Fibroblast of lung (primary cell): Measurements from ENCODE around the gene SPTBN1. TPM values are rescaled to one million over a fixed set of nuclear protein-coding genes. Genes with fewer than 3 reads are reported as not detected.
A peak's percentile ranks its signal among the peaks of the same experiment; 100 is the strongest.

Experiments used
- DNase-seq, 2 donors: peaks; one replicate each; pipeline versions ENCODE4 v3.0.0 to v3.0.0-alpha.2; 2010; ENCODE audit warnings: low read depth in 2 of 2
- H2AFZ ChIP-seq: 2 replicates; pipeline ENCODE4 v1.5.1; 2012; ENCODE audit warnings: low read length, control low read depth, inconsistent platforms
- H3K27ac ChIP-seq: 2 replicates; pipeline ENCODE4 v1.5.1; 2011; ENCODE audit warnings: low read length, control low read depth; ENCODE audit not compliant: insufficient read depth
- H3K27me3 ChIP-seq: 2 replicates; pipeline ENCODE4 v1.5.1; 2011; ENCODE audit warnings: mild to moderate bottlenecking, low read length; ENCODE audit not compliant: control insufficient read depth, insufficient read depth
- H3K36me3 ChIP-seq: 2 replicates; pipeline ENCODE4 v1.5.1; 2011; ENCODE audit warnings: low read length; ENCODE audit not compliant: control insufficient read depth, insufficient read depth
- H3K4me1 ChIP-seq: 2 replicates; pipeline ENCODE4 v1.5.1; 2011; ENCODE audit warnings: low read length; ENCODE audit not compliant: control insufficient read depth, insufficient read depth; ENCODE audit errors: extremely low read depth
- H3K4me2 ChIP-seq: 2 replicates; pipeline ENCODE4 v1.5.1; 2011; ENCODE audit warnings: low read length, control low read depth; ENCODE audit not compliant: insufficient read depth; ENCODE audit errors: extremely low read depth
- H3K4me3 ChIP-seq, 4 experiments: fragments of 200-600 bp in 1 of 4; sonication (generic) in 1 of 4; replicated peaks in 1 of 4; 2 replicates each; pipeline ENCODE4 v1.5.1; 2011 to 2016; ENCODE audit warnings: low read length in 4 of 4, low read depth in 3 of 4, mild to moderate bottlenecking in 3 of 4, control low read depth in 2 of 4, inconsistent platforms in 1 of 4, mixed read lengths in 1 of 4; ENCODE audit not compliant: insufficient read depth in 1 of 4; ENCODE audit errors: control extremely low read depth in 1 of 4
- H3K79me2 ChIP-seq: 2 replicates; pipeline ENCODE4 v1.5.1; 2012; ENCODE audit warnings: mild to moderate bottlenecking, low read length, inconsistent platforms; ENCODE audit not compliant: control insufficient read depth, insufficient read depth
- H3K9ac ChIP-seq: 2 replicates; pipeline ENCODE4 v1.5.1; 2011; ENCODE audit warnings: mild to moderate bottlenecking, low read length, control low read depth; ENCODE audit not compliant: insufficient read depth
- H3K9me3 ChIP-seq: 2 replicates; pipeline ENCODE4 v1.5.1; 2012; ENCODE audit warnings: low read depth, low read length; ENCODE audit not compliant: control insufficient read depth, insufficient read depth
- H4K20me1 ChIP-seq: 2 replicates; pipeline ENCODE4 v1.5.1; 2011; ENCODE audit warnings: low read length; ENCODE audit not compliant: control insufficient read depth, insufficient read depth; ENCODE audit errors: extremely low read depth
- EZH2 ChIP-seq: IDR thresholded peaks from 2 replicates; pipeline ENCODE4 v1.5.1; 2012; ENCODE audit warnings: low read length, control low read depth, mild to moderate bottlenecking; ENCODE audit errors: missing control alignments
- polyA plus RNA-seq, 2 donors: library from polyadenylated mRNA; depleted of rRNA in 1 of 2; stranded (reverse) in 1 of 2; unstranded in 1 of 2; fragments of >200 nt; gene quantifications; 2 replicates each; pipeline ENCODE4 v1.2.1, GENCODE V29; 2011 to 2012; ENCODE audit warnings: missing spikeins in 1 of 2
- total RNA-seq: library from RNA; depleted of rRNA; stranded (reverse); fragments of >200 nt; gene quantifications from 2 replicates; pipeline ENCODE4 v1.2.1, GENCODE V29; 2014
- TF ChIP-seq, protein P1 (sequence below), 2 donors: IDR thresholded peaks in 1 of 2; conservative IDR thresholded peaks in 1 of 2; 1 replicate in 1 of 2; 2 replicates in 1 of 2; pipeline ENCODE4 v1.5.1; 2011 to 2012; ENCODE audit warnings: low read length in 2 of 2, control low read depth in 1 of 2, inconsistent platforms in 1 of 2, low read depth in 1 of 2, mild to moderate bottlenecking in 1 of 2

The SPTBN1 gene
- total and polyA plus RNA-seq, 2 donors (not counting 1 experiment from before 2014, with no cell fraction given): 123 to 325 TPM

DNA sequence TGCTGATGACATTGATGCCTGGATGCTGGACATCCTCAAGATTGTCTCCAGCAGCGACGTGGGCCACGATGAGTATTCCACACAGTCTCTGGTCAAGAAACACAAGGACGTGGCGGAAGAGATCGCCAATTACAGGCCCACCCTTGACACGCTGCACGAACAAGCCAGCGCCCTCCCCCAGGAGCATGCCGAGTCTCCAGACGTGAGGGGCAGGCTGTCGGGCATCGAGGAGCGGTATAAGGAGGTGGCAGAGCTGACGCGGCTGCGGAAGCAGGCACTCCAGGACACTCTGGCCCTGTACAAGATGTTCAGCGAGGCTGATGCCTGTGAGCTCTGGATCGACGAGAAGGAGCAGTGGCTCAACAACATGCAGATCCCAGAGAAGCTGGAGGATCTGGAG lies 173.3 kb downstream of the SPTBN1 start:
- H2AFZ ChIP-seq: no peak overlapping the region
- H3K36me3 ChIP-seq: peaks cover 40% of the 10 kb centered on the region
- no peaks in the 10 kb centered on the region for H4K20me1 ChIP-seq
- no peaks in the 10 kb centered on the region for H3K27me3 ChIP-seq
- DNase-seq: no peak
- H3K4me2 ChIP-seq: no peak overlapping the region
- no peak overlapping the region for H3K9ac ChIP-seq
- H3K4me1 ChIP-seq: peaks cover 23% of the 10 kb centered on the region
- H3K27ac ChIP-seq: no peak overlapping the region
- no peak overlapping the region for H3K4me3 ChIP-seq
- H3K9me3 ChIP-seq: no peaks in the 10 kb centered on the region
- peaks cover 20% of the 10 kb centered on the region for H3K79me2 ChIP-seq
- TF ChIP-seq EZH2: no peak
- TF ChIP-seq, protein P1, sequence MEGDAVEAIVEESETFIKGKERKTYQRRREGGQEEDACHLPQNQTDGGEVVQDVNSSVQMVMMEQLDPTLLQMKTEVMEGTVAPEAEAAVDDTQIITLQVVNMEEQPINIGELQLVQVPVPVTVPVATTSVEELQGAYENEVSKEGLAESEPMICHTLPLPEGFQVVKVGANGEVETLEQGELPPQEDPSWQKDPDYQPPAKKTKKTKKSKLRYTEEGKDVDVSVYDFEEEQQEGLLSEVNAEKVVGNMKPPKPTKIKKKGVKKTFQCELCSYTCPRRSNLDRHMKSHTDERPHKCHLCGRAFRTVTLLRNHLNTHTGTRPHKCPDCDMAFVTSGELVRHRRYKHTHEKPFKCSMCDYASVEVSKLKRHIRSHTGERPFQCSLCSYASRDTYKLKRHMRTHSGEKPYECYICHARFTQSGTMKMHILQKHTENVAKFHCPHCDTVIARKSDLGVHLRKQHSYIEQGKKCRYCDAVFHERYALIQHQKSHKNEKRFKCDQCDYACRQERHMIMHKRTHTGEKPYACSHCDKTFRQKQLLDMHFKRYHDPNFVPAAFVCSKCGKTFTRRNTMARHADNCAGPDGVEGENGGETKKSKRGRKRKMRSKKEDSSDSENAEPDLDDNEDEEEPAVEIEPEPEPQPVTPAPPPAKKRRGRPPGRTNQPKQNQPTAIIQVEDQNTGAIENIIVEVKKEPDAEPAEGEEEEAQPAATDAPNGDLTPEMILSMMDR (conservative IDR thresholded peaks at IDR 0.05 in 1 of 2, IDR thresholded peaks at IDR 0.05 in 1 of 2; ENCODE audit: low read depth in 1 of 2, low read length in 2 of 2): no peak

DNA sequence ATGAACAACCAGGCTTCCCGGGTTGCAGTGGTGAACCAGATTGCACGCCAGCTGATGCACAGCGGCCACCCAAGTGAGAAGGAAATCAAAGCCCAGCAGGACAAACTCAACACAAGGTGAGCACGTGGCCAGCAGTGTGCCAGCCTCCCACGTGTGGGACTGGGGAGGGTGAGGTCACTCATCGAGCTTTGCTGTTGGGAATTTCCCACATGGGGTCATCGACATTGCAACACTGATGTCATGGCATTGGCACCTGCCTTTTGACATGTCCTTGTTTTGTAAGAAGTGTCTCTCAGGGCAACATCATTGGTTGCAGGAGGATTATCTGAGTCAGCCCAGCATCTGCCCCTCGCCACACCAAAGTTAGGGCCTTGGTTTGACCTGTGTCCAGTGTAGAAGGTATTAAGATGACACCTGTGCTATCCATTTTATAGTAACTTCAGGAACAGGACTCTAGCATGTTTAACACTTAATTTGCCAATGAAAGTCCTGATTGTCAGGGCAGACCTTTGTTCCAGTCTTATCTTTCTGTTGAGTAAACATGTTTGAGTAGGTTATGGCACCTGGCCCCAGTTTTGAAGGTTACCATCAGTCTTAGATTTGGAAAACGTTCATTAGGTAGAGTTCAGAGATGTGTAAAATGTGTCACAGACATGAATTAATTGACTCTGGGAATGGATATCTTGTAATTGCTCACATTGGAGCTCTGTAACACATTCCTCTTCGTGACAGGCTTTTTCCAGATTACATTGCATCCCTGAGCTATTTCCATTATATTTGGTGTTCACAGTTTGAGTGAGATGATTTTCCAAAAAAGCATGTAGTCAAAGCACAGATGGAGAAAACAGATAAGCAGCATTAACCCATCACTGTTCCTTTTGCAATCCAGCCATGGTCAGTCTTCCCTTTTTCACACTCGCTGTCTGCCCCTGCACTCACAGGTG lies 174.1 kb downstream of the SPTBN1 start:
- H3K9me3 ChIP-seq: no peaks in the 10 kb centered on the region
- H3K36me3 ChIP-seq: peaks cover 40% of the 10 kb centered on the region
- H3K9ac ChIP-seq: no peak overlapping the region
- TF ChIP-seq EZH2: no peak
- TF ChIP-seq, protein P1 (conservative IDR thresholded peaks at IDR 0.05 in 1 of 2, IDR thresholded peaks at IDR 0.05 in 1 of 2; ENCODE audit: low read depth in 1 of 2, low read length in 2 of 2): no peak
- no peak overlapping the region for H3K27ac ChIP-seq
- no peaks in the 10 kb centered on the region for H3K27me3 ChIP-seq
- DNase-seq: peak in 1 of 2 donors; percentile 69
- no peak overlapping the region for H3K4me2 ChIP-seq
- H3K4me1 ChIP-seq: peaks cover 26% of the 10 kb centered on the region
- H4K20me1 ChIP-seq: no peaks in the 10 kb centered on the region
- peaks cover 24% of the 10 kb centered on the region for H3K79me2 ChIP-seq
- H2AFZ ChIP-seq: no peak overlapping the region
- H3K4me3 ChIP-seq: no peak overlapping the region

DNA sequence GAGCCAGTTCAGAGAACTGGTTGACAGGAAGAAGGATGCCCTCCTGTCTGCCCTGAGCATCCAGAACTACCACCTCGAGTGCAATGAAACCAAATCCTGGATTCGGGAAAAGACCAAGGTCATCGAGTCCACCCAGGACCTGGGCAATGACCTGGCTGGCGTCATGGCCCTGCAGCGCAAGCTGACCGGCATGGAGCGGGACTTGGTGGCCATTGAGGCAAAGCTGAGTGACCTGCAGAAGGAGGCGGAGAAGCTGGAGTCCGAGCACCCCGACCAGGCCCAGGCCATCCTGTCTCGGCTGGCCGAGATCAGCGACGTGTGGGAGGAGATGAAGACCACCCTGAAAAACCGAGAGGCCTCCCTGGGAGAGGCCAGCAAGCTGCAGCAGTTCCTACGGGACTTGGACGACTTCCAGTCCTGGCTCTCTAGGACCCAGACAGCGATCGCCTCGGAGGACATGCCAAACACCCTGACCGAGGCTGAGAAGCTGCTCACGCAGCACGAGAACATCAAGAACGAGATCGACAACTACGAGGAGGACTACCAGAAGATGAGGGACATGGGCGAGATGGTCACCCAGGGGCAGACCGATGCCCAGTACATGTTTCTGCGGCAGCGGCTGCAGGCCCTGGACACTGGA lies 174.9 kb downstream of the SPTBN1 start:
- H3K27ac ChIP-seq: peak overlapping the region; percentile 16
- H3K9me3 ChIP-seq: no peaks in the 10 kb centered on the region
- no peak for TF ChIP-seq EZH2
- TF ChIP-seq, protein P1 (conservative IDR thresholded peaks at IDR 0.05 in 1 of 2, IDR thresholded peaks at IDR 0.05 in 1 of 2; ENCODE audit: low read depth in 1 of 2, low read length in 2 of 2): no peak
- H3K9ac ChIP-seq: no peak overlapping the region
- H4K20me1 ChIP-seq: no peaks in the 10 kb centered on the region
- H3K4me2 ChIP-seq: no peak overlapping the region
- no peak overlapping the region for H3K4me3 ChIP-seq
- H3K36me3 ChIP-seq: peaks cover 38% of the 10 kb centered on the region
- H3K27me3 ChIP-seq: no peaks in the 10 kb centered on the region
- no peak overlapping the region for H2AFZ ChIP-seq
- peaks cover 29% of the 10 kb centered on the region for H3K4me1 ChIP-seq
- DNase-seq: no peak
- peaks cover 25% of the 10 kb centered on the region for H3K79me2 ChIP-seq
